Hematopoietic multipotent progenitor cell treated with erythropoietin and hydrocortisone succinate and interleukin-3 and kit ligand, for 4 days (in vitro differentiated cells): Measurements from ENCODE around the gene GORAB.

ENCODE experiments used
- DNase-seq: peaks from one replicate; pipeline ENCODE4 v3.0.0-alpha.2; 2015

GORAB gene, protein sequence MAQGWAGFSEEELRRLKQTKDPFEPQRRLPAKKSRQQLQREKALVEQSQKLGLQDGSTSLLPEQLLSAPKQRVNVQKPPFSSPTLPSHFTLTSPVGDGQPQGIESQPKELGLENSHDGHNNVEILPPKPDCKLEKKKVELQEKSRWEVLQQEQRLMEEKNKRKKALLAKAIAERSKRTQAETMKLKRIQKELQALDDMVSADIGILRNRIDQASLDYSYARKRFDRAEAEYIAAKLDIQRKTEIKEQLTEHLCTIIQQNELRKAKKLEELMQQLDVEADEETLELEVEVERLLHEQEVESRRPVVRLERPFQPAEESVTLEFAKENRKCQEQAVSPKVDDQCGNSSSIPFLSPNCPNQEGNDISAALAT

GRCh38 chr1:170531758-170532657 lies at the start of gene GORAB:
TSS of gene GORAB (plus strand) at chr1:170532166. CDS start at chr1:170532224, 58 bp downstream.
- peak; percentile 97 for DNase-seq

DNA sequence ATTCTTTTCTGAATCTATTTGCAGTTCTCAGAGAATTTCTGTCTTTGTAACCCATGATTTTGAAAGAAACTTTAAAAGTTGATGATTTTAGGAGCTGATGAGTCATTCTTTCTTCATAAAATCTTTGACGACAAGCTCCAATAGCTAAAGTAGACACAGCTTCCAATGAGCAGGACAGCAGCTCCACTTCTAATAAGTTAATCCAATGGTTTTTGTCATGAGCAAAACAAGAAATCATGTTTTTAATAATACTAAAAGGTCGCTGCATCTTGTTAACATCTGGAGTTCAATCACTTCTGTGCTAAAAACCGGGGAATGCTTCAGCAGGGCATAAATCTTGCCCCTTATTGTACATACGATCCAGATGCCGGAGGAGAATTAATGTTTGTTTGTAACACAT lies 48.9 kb upstream of the GORAB start:
- no peak for DNase-seq

GRCh38 chr1:170487503-170487902 lies 44.5 kb upstream of the GORAB start:
- no peak for DNase-seq

DNA sequence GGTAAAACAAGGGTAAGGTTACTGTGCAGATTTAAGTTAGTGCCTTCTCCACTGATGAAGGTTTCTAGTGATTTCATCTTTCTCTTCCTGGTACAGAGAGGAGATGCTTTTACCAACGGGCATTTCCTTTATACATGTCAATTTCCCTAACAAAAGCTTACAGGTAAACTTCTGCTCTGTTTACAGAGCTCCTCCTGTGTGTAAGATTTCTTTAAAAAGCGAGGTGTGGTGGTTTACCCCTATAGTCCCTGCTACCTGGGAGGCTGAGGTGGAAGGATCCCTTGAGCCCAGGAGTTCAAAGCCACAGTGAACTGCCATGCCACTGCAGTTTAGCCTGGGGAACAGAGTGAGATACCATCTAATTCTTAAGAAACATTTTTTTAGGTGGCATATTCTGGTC lies 40.7 kb upstream of the GORAB start:
- DNase-seq = no peak

- DNase-seq = peak; percentile 81
These were observed 37.6 kb upstream of the GORAB start for GRCh38 chr1:170494369-170494768.

DNA sequence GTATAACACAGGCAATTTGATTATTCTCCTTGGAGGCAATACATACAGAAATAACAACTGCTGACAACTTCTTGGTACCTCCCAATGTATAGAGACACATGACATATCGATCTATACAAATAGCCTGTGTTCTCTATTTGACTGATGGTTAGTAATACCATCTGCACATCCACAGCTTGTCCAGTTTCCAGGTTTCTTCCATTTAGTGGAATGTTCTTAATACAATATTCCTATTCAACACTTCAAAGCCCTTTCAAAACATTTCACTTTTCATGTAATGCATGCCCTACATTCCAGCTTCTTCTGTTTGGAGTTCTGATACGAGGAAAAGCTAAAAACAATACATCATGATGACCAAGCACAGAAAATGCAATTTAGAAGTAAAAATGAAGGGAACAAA lies 37.0 kb upstream of the GORAB start:
- no peak for DNase-seq

DNA sequence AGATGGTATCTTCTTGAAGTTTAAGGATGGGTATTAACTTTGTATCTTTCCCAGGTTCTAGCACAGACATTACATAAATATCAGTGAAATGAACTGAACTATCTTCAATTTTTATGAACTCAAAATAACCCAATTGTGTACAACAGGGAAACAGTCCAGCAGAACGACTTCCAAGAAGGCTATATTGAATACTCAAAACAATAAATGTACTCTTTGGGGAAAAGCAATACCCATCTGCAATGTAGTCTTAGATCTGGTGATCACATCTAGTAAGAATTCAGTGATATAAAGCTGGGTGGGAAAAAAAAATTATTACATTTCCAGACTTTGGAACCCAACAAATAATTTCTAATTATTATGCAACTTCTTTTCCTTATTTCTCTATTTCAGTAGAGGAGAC lies 33.1 kb upstream of the GORAB start:
- DNase-seq = no peak

DNA sequence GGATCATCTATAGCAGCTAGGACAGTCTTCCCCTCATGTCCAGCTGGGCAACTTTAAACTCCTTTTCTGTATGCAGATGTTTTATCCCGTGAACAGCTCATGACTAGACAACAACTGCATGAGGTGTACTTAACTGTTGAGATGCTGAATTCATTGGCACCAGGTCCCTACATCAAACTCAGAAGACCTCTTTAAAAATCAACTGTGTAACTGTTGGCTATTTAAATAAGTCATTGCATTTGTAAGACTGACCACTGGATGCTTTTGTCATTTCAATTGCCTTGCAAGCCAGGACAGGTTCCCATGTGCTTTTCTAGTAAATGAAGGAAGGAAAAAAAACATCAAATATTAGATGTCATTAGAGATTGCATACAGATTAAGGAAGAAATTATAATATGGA lies 28.3 kb upstream of the GORAB start:
- DNase-seq = no peak

GRCh38 chr1:170510163-170510562 lies 21.8 kb upstream of the GORAB start:
- DNase-seq = no peak

GRCh38 chr1:170511038-170511437 lies 20.9 kb upstream of the GORAB start:
- DNase-seq = no peak

GRCh38 chr1:170513138-170513537 lies 18.8 kb upstream of the GORAB start:
- peak; percentile 10 for DNase-seq

- no peak for DNase-seq
These were observed 13.7 kb upstream of the GORAB start for GRCh38 chr1:170518185-170518834.

DNA sequence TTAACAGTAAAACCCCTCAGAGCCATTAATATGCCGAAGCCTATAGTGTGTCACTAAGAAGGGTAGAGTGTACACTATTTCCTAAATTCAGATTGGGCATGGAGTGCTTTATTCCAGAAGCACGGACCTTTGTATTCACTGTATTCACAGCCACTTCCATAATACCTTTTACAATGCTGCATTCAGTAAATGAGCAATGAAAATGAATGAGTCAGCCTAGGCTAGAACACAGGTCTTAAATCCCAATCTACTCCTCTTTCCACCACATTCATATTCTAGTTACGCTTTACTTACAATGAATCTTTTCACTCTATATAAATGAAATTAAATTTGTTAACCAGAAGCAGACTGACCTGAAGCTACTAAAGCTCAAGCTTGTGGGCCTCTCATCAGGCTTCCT lies 13.0 kb upstream of the GORAB start:
- DNase-seq = no peak

- no peak for DNase-seq
These were observed 11.4 kb upstream of the GORAB start for GRCh38 chr1:170520601-170521000.

- no peak for DNase-seq
These were observed 10.1 kb upstream of the GORAB start for GRCh38 chr1:170521818-170522217.

DNA sequence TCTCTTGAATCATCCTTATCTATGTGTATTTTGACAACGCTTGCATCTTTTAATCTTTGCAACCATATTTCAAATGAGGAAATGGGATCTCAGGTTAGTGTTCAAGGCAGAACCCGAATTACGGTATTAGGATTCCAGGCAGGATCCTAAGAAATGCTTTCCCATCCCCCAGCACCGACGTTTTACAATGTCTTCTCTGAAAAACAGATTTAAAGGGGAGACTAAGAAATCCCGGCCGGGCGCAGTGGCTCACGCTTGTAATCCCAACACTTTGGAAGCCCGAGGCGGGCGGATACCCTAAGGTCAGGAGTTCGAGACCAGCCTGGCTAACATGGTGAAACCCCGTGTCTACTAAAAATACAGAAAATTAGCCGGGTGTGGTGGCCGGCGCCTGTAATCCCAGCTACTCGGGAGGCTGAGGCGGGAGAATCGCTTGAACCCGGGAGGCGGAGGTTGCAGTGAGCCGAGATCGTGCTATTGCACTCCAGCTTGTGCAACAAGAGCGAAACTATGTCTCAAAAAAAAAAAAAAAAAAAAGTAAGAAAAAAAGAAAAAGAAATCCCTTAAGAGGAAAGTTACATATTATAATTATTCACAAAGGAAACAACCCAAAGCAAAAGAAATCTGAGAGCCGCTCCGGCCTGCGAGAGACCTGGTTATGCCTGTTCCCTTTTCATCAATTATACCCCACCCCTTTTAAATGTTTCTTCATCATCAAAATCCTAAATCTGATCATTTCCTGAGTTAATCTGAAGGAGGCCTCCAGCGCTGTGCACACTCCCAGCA lies 801 bp upstream of the GORAB start:
- DNase-seq = peak; percentile 11

DNA sequence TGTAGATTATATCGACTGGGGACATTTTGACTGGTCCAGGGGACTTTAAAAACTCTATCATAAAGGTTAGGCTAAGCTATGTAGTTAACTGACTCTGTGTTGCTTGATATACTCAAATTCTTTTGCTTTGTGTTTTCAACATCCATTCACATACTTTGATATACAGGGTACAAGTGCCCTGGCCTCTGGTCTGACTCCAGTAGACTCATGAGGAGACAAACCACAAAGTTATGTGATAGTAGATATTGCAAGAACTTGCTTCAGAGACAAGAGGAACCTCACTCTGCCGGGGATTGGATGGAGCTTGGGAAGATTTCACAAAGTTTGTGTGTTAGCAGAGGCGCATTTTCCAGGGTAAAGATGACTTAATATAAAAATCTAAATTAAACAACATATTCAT lies 1.3 kb downstream of the GORAB start:
- peak; percentile 59 for DNase-seq

DNA sequence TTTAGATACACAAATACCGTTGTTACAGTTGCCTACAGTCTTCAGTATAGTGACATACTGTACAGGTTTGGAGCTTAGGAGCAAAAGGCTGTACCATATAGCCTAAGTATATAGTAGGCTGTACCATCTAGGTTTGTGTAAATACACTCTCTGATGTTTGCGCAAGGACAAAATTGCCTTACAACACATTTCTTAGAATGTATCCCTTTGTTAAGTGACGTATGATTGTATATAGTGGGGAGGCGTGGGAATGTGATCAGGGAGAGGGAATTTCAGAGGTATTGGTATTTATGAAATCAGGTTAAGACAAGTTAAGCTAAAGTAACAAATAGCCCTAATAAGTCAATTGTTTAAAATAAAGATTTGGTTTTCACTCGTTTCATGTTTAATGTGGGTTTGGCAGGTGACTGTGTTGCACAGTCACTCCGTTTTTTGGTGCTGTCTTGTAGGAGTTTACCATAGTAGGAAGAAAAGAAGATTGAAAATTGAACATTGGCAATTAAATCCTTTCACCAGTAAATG lies 2.7 kb downstream of the GORAB start:
- DNase-seq = no peak

DNA sequence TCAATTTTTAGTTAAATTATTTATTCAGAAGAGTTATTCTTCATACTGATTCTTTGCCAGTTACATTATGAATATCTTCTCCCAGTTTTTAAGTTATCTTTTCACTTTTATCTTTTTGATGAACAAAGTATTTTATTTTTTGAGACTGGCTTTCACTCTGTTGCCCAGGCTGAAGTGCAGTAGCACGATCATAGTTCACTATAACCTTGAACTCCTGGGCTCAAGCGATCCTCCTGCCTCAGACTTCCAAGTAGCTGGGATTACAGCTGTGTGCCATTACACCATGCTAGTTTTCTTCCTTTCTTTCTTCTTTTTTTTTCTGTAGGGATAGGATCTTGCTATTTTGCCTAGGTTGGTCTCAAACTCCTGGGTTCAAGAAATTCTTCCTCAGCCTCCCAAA lies 3.5 kb downstream of the GORAB start:
- DNase-seq = no peak

DNA sequence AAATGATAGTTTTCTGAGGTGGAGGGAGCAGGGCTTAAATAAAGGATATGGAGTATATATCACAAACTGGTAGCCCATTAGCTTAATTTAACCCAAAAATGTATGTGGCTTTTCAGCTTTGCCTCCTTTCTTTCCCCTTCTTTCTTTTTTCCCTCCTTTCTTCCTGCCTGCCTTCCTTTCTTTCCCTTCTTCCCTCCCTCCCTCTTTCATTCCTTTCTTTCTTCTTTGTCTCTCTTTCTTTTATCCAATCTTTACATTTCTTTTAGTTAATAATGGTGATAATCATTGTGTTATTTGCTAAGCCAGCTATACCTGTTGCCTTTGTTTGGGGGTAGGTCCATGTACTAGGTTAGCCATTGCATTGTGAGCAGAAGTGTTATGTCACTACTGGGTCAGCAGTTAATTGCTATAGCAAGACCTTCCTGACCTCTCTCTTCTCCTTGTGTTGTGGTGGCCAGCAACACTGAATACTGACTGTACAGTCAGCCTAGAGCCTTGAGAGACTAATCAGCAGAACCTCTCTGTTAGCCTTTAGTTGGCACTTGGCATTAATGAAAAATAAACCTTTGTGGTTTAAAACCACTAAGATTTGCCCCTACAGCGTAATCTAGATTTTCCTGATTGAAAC lies 5.1 kb downstream of the GORAB start:
- DNase-seq = no peak

GRCh38 chr1:170537798-170538503 lies 6.0 kb downstream of the GORAB start:
- no peak for DNase-seq
